G401.6 (cell line): Measurements from ENCODE around the gene AMMECR1.
"Not testable (repeated sequence)": the region's sequence is repeated elsewhere in the genome, so short reads cannot be mapped to it uniquely, and the experiment has no call there.

ENCODE experiments used
- FAIRE-seq: peaks from 2 replicates; lab custom pipeline; 2012; peaks lifted over from hg19 to GRCh38; lab: Jason Lieb, UNC

The AMMECR1 gene

DNA sequence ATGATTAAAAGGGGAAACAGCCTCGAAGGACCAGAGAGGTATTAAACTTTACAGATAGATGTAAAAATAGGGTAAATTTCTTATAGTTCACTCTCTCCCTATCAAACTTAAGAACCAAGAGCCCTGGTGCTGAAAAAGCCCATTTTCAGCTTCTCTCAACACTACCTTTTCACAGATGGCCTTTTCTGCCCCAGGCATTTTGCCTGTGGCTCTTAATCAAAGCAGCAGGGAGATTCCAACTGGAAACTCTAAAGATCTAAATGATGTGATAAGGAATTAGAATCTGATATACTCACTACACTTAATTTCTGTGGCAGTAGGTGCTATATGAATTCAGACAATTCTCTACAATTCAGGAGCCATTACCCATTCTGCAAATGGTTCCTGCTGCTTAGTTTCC is 60.0 kb downstream of the AMMECR1 start:
- no peak for FAIRE-seq

GRCh38 chrX:110252711-110253110 is 65.2 kb downstream of the AMMECR1 start:
- FAIRE-seq: no peak

- FAIRE-seq: no peak
Measured at GRCh38 chrX:110251961-110252360, 65.9 kb downstream of the AMMECR1 start.

- FAIRE-seq: no peak
Measured at GRCh38 chrX:110251526-110251925, 66.4 kb downstream of the AMMECR1 start.

DNA sequence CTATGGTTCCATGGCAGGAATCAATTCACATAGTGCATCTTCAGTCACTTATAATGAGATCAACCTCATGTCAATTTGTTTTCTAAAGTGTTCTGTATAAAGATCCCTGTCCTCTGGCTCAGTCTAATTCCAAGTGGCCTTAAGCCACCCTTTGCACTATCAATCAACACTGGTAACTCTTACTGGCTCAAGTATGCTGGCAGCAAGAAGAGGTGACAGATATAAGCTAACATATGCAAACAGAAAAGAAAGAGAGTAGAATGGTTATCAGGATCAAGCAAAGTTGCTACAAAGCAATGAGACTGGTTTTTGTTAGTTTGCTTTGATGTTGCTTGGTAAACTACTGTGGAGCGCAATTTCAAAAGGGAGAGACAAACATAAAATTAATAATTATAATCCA is 67.0 kb downstream of the AMMECR1 start:
- FAIRE-seq: no peak

- no peak for FAIRE-seq
Measured at GRCh38 chrX:110248578-110248977, 69.3 kb downstream of the AMMECR1 start.

GRCh38 chrX:110245011-110245410 is 72.9 kb downstream of the AMMECR1 start:
- no peak for FAIRE-seq

DNA sequence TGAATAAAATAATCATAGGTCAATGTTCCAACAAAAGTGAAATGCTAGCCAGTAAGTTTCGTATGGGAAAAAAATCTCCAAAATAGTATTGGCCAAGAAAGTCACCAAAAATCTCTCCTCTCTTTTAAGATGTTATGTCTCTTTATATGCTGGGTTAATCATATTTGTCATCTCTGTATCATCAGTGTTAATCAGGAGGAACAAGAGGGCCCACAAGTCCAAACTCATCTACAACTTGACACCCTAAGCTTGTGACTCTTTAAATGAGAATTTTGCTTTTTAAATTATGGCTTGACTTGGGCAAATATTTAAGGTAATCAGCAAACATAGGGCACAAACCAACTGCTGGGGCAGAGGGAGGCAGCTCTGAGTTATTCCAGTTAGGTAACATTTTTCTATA is 75.5 kb downstream of the AMMECR1 start:
- FAIRE-seq: no peak

DNA sequence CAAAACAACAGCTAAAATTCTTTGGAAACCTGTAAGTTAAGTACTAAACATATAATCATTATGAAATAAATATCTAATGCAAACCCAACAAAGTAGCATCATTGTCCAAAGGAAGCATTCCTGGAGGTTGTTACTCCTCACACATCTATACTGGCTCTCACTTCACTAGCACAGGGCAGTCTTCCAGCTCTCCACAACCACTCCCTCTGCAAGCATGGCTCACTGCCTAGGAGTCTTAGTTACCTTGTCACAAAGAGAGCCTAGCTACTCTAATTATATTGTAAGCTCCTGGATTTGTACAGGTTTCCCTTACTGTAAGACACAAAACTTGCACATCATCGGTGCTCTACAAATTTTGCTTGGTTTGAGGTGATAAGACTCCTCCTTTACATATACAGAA is 76.1 kb downstream of the AMMECR1 start:
- FAIRE-seq: no peak

- FAIRE-seq: not testable (repeated sequence)
Measured at GRCh38 chrX:110238259-110238658, 79.6 kb downstream of the AMMECR1 start.

DNA sequence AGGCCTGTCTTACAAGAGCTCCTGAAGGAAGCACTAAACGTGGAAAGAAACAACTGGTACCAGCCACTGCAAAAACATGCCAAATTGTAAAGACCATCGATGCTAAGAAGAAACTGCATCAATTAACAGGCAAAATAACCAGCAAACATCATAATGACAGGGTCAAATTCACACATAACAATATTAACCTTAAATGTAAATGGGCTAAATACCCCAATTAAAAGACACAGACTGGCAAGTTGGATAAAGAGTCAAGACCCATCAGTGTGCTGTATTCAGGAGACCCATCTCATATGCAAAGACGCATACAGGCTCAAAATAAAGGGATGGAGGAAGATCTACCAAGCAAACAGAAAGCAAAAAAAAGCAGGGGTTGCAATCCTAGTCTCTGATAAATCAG is 86.4 kb downstream of the AMMECR1 start:
- not testable (repeated sequence) for FAIRE-seq

DNA sequence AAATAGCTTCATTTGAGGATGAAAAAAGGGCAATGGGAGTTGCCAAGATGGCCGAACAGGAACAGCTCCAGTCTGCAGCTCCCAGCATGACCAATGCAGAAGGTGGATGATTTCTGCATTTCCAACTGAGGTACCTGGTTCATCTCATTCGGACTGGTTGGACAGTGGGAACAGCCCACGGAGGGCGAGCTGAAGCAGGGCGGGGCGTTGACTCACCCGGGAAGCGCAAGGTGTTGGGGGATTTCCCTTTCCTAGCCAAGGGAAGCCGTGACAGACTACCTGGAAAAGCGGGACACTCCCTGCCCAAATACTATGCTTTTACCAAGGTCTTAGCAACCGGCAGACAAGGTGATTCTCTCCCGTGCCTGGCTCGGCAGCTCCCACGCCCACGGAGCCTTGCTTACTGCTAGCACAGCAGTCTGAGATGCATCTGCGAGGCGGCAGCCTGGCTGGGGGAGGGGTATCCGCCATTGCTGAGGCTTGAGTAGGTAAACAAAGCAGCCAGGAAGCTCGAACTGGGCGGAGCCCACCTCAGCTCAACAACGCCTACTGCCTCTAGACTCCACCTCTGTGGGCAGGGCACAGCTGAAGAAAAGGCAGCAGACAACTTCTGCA is 88.3 kb downstream of the AMMECR1 start:
- not testable (repeated sequence) for FAIRE-seq

GRCh38 chrX:110228453-110228852 is 89.4 kb downstream of the AMMECR1 start:
- FAIRE-seq: no peak

- FAIRE-seq: no peak
Measured at GRCh38 chrX:110226931-110227330, 91.0 kb downstream of the AMMECR1 start.

DNA sequence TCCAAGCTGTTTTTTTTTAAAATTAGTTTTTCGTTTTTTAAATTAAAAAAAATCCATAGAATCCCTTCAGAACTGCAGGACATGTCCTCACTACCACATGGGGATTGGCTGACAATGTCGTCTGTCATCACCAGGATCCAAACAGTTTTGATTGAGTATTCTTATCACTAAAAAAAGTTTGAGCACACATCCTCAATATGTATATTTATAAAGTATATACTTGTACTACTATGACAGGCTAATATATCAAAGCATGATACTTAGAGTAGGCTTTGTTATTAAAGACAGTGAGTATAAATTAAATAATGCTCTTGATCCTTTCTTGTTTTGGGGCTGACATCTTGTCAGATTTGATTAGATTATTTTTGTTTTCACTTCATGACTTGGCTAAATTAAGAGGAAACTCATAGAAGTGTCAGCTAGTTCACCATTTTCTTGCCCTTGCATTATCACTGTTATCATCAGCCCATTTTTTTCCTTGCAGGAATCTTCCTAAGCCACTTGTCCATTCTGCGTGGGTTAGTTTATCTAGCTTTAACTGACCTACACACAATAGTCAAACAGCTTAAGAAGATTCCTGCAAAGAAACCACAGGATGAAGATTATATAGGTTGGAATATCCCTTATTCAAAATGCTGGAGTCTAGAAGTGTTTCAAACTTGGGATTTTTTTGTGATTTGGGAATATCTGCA is 92.8 kb downstream of the AMMECR1 start:
- FAIRE-seq: no peak

DNA sequence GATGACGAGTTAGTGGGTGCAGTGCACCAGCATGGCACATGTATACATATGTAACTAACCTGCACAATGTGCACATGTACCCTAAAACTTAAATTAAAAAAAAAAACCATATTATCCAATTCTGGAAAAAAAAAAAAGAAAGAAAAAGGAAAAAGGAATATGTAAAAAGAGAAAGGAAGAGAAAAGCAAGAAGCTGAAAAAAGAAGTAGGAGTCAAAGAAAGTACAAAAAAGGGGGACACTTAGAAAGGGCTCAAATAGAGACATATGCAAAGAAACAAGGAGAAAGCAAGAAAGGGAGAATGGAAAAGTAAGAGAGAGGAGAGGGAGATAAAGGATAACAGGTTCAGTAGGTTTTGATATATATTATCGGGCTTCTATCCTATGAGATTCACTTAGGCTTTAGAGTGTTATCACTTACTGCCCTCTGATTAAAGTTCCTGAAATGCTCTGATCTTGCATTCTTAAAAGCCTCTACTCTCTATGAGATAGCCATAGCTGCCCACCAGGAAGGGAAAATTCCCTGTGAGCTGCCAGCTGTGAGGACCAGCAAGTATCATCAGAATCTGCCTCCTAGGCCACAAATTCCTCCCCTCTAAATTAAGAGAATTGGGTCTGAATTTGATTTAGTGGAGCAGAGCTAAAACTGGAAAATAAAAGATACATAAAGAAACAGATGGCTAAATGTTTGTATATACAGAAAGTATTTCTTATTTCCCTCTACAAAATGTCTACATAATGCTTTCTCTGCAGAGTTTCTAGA is 95.2 kb downstream of the AMMECR1 start:
- no peak for FAIRE-seq

DNA sequence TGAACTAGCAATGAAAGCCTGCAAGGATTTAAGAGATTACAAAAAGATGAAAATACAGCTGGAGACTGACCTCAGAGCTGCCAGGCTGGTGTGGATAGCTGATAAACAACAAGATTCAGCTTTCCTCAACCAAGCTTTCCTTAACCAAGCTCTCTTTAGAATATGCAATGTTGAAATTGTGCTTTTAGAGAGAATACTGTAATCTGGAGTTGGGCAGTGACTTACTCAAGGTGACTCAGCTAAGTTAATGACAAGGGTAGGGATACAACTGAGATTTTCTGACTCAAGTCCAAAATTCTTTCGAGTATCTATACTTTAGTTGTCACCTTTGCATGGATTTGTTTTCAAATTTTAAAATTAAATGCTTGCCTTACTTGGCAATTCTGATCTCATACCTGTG is 98.0 kb downstream of the AMMECR1 start:
- no peak for FAIRE-seq

DNA sequence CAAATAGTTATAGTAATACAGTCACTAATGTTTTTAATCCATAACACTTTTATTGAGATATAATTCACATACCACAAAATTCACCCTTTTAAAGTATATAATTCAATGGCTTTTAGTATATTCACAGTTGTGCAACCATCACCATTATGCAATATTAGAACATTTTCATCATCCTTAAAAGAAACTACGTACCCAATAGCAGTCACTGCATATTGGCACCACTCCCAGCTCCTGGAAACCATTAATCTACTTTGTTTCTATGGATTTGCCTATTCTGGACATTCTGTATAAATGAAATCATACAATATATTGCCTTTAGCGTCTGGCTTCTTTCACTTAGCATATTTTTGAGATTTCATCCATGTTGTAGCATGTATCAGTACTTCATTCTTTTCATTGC is 99.3 kb downstream of the AMMECR1 start:
- FAIRE-seq: no peak

GRCh38 chrX:110216027-110216426 is 101.9 kb downstream of the AMMECR1 start:
- no peak for FAIRE-seq

DNA sequence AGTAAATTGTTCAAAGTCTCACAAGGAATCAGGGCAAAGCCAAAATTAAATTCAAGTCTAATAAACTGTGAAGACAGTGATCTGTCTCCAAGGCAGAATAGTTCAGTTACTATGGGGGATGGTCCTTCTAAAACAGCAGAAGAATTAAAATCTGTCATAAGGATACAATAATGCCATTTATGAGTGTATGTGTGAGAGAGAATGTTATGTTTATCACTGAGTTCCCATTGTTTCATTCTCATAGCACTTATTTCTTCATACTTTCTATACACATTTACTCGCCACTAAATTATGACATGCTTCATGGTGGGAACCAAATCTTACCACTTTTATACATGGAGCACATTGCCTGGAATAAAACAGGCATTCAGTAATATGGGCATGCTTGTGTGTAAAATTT is 102.5 kb downstream of the AMMECR1 start:
- FAIRE-seq: no peak

- FAIRE-seq: no peak
Measured at GRCh38 chrX:110214684-110215083, 103.2 kb downstream of the AMMECR1 start.

GRCh38 chrX:110213183-110213582 is 104.7 kb downstream of the AMMECR1 start:
- FAIRE-seq: no peak

DNA sequence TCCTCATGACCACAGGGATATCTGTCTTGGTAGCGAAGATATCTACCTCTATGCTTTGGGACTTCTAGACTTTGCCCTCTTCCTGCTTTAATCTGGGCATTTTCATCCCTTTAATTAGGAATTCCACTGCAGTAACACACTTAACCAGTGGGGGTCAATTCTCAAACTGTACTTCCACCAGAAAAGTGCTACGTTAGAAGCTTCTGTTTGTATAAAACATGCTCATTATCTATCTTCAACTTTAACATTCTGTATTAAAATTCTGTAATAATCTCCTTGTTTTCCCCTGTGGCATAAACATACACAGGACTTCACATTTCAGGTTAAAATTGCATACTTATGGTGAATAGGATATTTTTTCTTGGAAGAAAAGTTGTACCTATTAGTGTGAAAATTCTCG is 105.6 kb downstream of the AMMECR1 start:
- no peak for FAIRE-seq

DNA sequence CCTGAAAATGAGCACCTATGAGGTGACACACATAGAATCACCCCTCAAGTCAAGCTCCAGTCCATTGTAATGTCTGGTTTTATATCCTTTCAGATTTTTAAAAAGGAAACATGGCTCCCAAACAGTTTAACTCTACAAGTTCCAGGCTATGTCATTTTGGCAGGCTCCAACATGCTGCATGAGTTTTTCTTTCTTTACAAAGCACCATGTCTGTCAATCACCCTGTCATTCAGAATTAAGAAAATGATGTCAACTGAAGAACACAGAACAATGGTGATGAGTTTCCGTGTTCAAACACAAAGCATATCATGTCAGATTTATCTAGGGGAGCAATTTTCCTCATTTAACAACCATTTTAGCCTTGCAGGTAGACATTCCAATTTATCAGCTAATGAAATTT is 106.5 kb downstream of the AMMECR1 start:
- no peak for FAIRE-seq
